ENCODE results near the gene SLC39A8. TPM values are rescaled to one million over a fixed set of nuclear protein-coding genes. Genes with fewer than 3 reads are reported as not detected.

SLC39A8 gene
- total RNA-seq, 4 donors from 2014 or later: 2.9 to 8.6 (median 6.3) TPM

DNA sequence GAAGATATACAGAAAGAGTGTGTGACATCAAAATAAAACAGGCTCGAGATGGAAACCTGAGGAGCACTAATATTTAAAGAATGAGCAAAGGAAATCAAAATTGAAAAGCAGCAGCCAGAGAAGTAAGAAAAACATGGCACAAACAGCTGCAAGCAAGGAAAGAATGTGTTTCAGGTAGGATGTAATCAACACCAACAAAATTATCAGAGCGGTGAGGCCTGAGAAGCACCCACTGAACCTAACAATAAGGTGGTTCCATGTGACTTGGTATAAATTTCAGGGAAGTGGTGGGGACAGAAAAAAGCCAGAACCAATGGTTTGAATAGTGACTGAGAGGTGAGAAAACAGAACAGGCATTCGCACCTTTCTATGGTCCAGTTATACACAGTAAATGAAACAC is 11.5 kb downstream of the SLC39A8 start:
- intact Hi-C loops (cut with DNase I): no loop called here
- Histone ChIP-seq H3K9me3 (no peaks in the 10 kb centered on the region), H3K36me3 (no peaks in the 10 kb centered on the region), H3K4me1 (no peaks in the 10 kb centered on the region), H3K27me3 (no peaks in the 10 kb centered on the region), H3K27ac (no peak overlapping the region), H3K4me3 (no peak overlapping the region)
- no peak for DNase-seq
- no peak for TF ChIP-seq POLR2A (IDR thresholded peaks at IDR 0.05)
- TF ChIP-seq, protein P1, sequence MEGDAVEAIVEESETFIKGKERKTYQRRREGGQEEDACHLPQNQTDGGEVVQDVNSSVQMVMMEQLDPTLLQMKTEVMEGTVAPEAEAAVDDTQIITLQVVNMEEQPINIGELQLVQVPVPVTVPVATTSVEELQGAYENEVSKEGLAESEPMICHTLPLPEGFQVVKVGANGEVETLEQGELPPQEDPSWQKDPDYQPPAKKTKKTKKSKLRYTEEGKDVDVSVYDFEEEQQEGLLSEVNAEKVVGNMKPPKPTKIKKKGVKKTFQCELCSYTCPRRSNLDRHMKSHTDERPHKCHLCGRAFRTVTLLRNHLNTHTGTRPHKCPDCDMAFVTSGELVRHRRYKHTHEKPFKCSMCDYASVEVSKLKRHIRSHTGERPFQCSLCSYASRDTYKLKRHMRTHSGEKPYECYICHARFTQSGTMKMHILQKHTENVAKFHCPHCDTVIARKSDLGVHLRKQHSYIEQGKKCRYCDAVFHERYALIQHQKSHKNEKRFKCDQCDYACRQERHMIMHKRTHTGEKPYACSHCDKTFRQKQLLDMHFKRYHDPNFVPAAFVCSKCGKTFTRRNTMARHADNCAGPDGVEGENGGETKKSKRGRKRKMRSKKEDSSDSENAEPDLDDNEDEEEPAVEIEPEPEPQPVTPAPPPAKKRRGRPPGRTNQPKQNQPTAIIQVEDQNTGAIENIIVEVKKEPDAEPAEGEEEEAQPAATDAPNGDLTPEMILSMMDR (IDR thresholded peaks at IDR 0.05): no peak
- 84 to 90% methylated on average over 3 of the region's 3 CpGs for WGBS, 2 donors

DNA sequence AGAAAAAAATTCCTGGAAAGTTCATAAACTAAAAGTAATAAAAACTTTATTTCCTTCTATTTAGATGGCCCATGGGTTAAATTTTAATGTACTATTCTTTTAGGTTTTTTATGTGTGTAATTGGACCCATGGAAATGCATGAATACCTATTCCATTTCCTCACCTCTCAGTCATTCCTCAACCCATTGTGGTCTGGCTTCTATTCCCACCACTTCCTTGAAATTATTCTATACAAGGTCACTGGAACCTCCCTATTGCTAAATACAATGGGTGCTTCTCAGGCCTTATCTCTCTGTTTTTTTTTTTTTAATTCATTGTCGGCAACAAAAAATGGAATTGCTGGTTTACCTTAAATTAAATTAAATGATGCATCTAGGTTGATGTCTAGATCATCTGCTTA is 17.2 kb downstream of the SLC39A8 start:
- H3K36me3 ChIP-seq: no peaks in the 10 kb centered on the region
- no peaks in the 10 kb centered on the region for H3K9me3 ChIP-seq
- 88 to 93% methylated on average over 1 of the region's 1 CpG for WGBS, 2 donors
- no peaks in the 10 kb centered on the region for H3K27me3 ChIP-seq
- intact Hi-C loops (cut with DNase I): no loop called here
- H3K4me3 ChIP-seq: no peak overlapping the region
- no peak overlapping the region for H3K27ac ChIP-seq
- TF ChIP-seq, protein P1 (IDR thresholded peaks at IDR 0.05): no peak
- no peak for TF ChIP-seq POLR2A (IDR thresholded peaks at IDR 0.05)
- H3K4me1 ChIP-seq: no peaks in the 10 kb centered on the region
- DNase-seq: no peak

DNA sequence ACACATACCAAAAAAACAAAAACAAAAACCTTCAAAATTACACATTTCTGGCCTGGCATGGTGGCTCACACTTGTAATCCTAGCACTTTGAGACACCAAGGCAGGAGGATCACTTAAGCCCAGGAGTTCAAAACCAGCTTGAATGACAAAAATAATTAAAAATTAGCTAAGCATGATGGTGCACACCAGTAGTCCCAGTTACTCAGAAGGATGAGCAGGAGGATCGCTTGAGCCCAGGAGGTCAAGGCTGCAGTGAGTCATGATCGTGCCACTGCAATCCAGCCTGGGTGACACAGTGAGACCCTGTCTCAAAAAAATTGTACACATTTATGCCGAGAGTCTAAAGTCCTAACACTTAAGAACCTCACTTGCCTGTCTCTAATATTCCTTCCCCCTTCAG is 18.3 kb downstream of the SLC39A8 start:
- no peak overlapping the region for H3K4me3 ChIP-seq
- H3K9me3 ChIP-seq: no peaks in the 10 kb centered on the region
- 91 to 96% methylated on average over 3 of the region's 3 CpGs for WGBS, 2 donors
- DNase-seq: no peak
- intact Hi-C loops (cut with DNase I): no loop called here
- no peaks in the 10 kb centered on the region for H3K36me3 ChIP-seq
- H3K4me1 ChIP-seq: no peaks in the 10 kb centered on the region
- H3K27me3 ChIP-seq: no peaks in the 10 kb centered on the region
- TF ChIP-seq, protein P1 (IDR thresholded peaks at IDR 0.05): no peak
- no peak for TF ChIP-seq POLR2A (IDR thresholded peaks at IDR 0.05)
- no peak overlapping the region for H3K27ac ChIP-seq

DNA sequence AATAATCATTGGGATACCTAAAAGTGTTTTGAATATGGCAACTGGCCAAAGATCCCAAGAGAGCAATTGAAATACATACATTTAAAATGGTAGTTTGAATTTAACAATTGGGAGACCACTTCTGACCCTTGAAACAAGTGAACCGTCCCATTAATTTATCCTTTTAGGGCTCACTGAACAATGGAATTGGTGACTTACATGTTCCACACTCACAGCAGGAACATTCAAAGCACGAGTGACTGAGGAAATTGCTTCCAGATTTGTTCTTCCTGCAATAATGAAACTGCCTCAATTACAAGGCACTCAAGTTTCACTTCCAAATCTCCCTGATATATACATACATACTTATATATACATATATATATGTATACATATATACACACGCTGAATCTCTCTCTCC is 20.6 kb downstream of the SLC39A8 start:
- Histone ChIP-seq H3K4me1 (no peaks in the 10 kb centered on the region), H3K4me3 (no peak overlapping the region), H3K27me3 (no peaks in the 10 kb centered on the region), H3K36me3 (no peaks in the 10 kb centered on the region), H3K27ac (no peak overlapping the region), H3K9me3 (no peaks in the 10 kb centered on the region)
- TF ChIP-seq, protein P1 (IDR thresholded peaks at IDR 0.05): no peak
- no peak for TF ChIP-seq POLR2A (IDR thresholded peaks at IDR 0.05)
- WGBS, 2 donors: 54 to 59% methylated on average over 3 of the region's 3 CpGs
- intact Hi-C loops (cut with DNase I): no loop called here
- DNase-seq: no peak

DNA sequence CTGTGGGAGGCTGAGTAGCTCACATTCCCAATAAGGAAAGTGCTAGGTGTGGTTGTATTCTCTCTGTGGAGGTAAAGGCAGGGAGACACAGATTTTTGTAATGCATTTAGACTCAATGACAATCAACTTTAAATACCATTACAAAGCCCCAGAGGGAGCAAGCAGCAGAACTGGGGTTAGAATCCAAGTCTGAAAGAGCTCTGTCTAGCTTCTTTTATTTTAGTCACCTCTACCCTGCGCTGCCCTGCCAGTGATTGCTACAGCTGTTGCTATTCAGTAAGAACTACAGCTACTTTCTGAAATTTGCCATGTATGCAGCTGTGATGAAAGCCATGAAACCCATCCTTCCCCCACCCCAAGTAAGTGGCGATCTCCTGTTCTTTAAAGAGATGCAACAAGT is 22.5 kb downstream of the SLC39A8 start:
- intact Hi-C loops (cut with DNase I): no loop called here
- no peaks in the 10 kb centered on the region for H3K9me3 ChIP-seq
- no peaks in the 10 kb centered on the region for H3K27me3 ChIP-seq
- no peak overlapping the region for H3K27ac ChIP-seq
- no peak for DNase-seq
- TF ChIP-seq, protein P1 (IDR thresholded peaks at IDR 0.05): no peak
- TF ChIP-seq POLR2A (IDR thresholded peaks at IDR 0.05): no peak
- WGBS, 2 donors: 98 to 100% methylated on average over 2 of the region's 2 CpGs
- no peaks in the 10 kb centered on the region for H3K4me1 ChIP-seq
- no peak overlapping the region for H3K4me3 ChIP-seq
- no peaks in the 10 kb centered on the region for H3K36me3 ChIP-seq
